SK-N-SH treated with all-trans-retinoic acid at 6 μM for 48 hours (cell line): ENCODE measurements around the gene DUSP7.

Source experiments
- CREB5 ChIP-seq: fragments of 250-450 bp; sonication (Bioruptor Pico); IDR thresholded peaks from 2 replicates; pipeline ENCODE4 v1.5.1; 2020; ENCODE audit warnings: low read depth, mild to moderate bottlenecking, moderate library complexity
- CSDC2 ChIP-seq: fragments of 250-450 bp; sonication (Bioruptor Pico); IDR thresholded peaks from 2 replicates; pipeline ENCODE4 v1.5.0; 2020; ENCODE audit warnings: mild to moderate bottlenecking, moderate library complexity
- GLIS3 ChIP-seq: fragments of 250-450 bp; sonication (Bioruptor Pico); IDR thresholded peaks from 2 replicates; pipeline ENCODE4 v1.5.0; 2020; ENCODE audit warnings: mild to moderate bottlenecking, moderate library complexity
- POU6F1 ChIP-seq: fragments of 250-450 bp; sonication (Bioruptor Pico); IDR thresholded peaks from 2 replicates; pipeline ENCODE4 v1.8.0; 2021; ENCODE audit warnings: low read depth, mild to moderate bottlenecking, moderate library complexity, borderline replicate concordance
- TSHZ2 ChIP-seq: fragments of 250-450 bp; sonication (Bioruptor Pico); IDR thresholded peaks from 2 replicates; pipeline ENCODE4 v1.5.0; 2020; ENCODE audit warnings: mild to moderate bottlenecking, moderate library complexity
- ZFP30 ChIP-seq: fragments of 450-650 bp; formaldehyde crosslinking; IDR thresholded peaks from 2 replicates; pipeline ENCODE4 v1.5.0; 2022; ENCODE audit warnings: mild to moderate bottlenecking, moderate library complexity
- TF ChIP-seq, protein P1 (sequence below): fragments of 250-450 bp; sonication (Bioruptor Pico); IDR thresholded peaks from 2 replicates; pipeline ENCODE4 v1.8.0; 2020; ENCODE audit warnings: mild to moderate bottlenecking, moderate library complexity, borderline replicate concordance
- TF ChIP-seq, protein P2 (sequence below): fragments of 250-450 bp; sonication (Bioruptor Pico); IDR thresholded peaks from 2 replicates; pipeline ENCODE4 v1.5.1; 2021; ENCODE audit warnings: mild to moderate bottlenecking, moderate library complexity

- no peak for TF ChIP-seq ZFP30 (CRISPR knock-in tag)
- TF ChIP-seq POU6F1 (CRISPR knock-in tag) = no peak
- TF ChIP-seq, protein P1, sequence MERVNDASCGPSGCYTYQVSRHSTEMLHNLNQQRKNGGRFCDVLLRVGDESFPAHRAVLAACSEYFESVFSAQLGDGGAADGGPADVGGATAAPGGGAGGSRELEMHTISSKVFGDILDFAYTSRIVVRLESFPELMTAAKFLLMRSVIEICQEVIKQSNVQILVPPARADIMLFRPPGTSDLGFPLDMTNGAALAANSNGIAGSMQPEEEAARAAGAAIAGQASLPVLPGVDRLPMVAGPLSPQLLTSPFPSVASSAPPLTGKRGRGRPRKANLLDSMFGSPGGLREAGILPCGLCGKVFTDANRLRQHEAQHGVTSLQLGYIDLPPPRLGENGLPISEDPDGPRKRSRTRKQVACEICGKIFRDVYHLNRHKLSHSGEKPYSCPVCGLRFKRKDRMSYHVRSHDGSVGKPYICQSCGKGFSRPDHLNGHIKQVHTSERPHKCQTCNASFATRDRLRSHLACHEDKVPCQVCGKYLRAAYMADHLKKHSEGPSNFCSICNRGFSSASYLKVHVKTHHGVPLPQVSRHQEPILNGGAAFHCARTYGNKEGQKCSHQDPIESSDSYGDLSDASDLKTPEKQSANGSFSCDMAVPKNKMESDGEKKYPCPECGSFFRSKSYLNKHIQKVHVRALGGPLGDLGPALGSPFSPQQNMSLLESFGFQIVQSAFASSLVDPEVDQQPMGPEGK (CRISPR knock-in tag) = no peak
- no peak for TF ChIP-seq CREB5 (CRISPR knock-in tag)
- TF ChIP-seq, protein P2, sequence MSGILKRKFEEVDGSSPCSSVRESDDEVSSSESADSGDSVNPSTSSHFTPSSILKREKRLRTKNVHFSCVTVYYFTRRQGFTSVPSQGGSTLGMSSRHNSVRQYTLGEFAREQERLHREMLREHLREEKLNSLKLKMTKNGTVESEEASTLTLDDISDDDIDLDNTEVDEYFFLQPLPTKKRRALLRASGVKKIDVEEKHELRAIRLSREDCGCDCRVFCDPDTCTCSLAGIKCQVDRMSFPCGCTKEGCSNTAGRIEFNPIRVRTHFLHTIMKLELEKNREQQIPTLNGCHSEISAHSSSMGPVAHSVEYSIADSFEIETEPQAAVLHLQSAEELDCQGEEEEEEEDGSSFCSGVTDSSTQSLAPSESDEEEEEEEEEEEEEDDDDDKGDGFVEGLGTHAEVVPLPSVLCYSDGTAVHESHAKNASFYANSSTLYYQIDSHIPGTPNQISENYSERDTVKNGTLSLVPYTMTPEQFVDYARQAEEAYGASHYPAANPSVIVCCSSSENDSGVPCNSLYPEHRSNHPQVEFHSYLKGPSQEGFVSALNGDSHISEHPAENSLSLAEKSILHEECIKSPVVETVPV = no peak
- TF ChIP-seq CSDC2 = no peak
- no peak for TF ChIP-seq TSHZ2 (CRISPR knock-in tag)
- TF ChIP-seq GLIS3 = no peak
Measured at GRCh38 chr3:52010431-52010830, 45.9 kb downstream of the DUSP7 start.
